SW 1271 (cell line): ENCODE data around the gene ROBO2.

Experiments used
- DNase-seq, 2 experiments: peaks; one replicate each; lab custom pipeline; 2025; lab: John Stamatoyannopoulos, UW

ROBO2 gene

GRCh38 chr3:77189258-77189657 is 149.4 kb downstream of the ROBO2 start:
- no peak for DNase-seq

GRCh38 chr3:77189684-77190083 is 149.8 kb downstream of the ROBO2 start:
- DNase-seq = no peak

GRCh38 chr3:77190374-77190773 is 150.5 kb downstream of the ROBO2 start:
- no peak for DNase-seq

- DNase-seq = no peak
These were observed 151.1 kb downstream of the ROBO2 start for GRCh38 chr3:77191014-77191413.

GRCh38 chr3:77191640-77192039 is 151.7 kb downstream of the ROBO2 start:
- no peak for DNase-seq

GRCh38 chr3:77195766-77196545 is 156.1 kb downstream of the ROBO2 start:
- no peak for DNase-seq

- no peak for DNase-seq
These were observed 157.5 kb downstream of the ROBO2 start for GRCh38 chr3:77197408-77197807.

GRCh38 chr3:77203851-77204250 is 164.0 kb downstream of the ROBO2 start:
- DNase-seq = no peak

- DNase-seq = no peak
These were observed 164.9 kb downstream of the ROBO2 start for GRCh38 chr3:77204788-77205187.

- no peak for DNase-seq
These were observed 167.9 kb downstream of the ROBO2 start for GRCh38 chr3:77207753-77208152.

GRCh38 chr3:77222701-77223100 is 182.8 kb downstream of the ROBO2 start:
- DNase-seq = no peak

- no peak for DNase-seq
These were observed 187.7 kb downstream of the ROBO2 start for GRCh38 chr3:77227567-77227966.

GRCh38 chr3:77232557-77232956 is 192.7 kb downstream of the ROBO2 start:
- DNase-seq = no peak

- DNase-seq = no peak
These were observed 194.1 kb downstream of the ROBO2 start for GRCh38 chr3:77234004-77234403.

GRCh38 chr3:77236118-77236517 is 196.2 kb downstream of the ROBO2 start:
- no peak for DNase-seq

- DNase-seq = no peak
These were observed 200.3 kb downstream of the ROBO2 start for GRCh38 chr3:77240072-77240650.

GRCh38 chr3:77242371-77242770 is 202.5 kb downstream of the ROBO2 start:
- DNase-seq = no peak

GRCh38 chr3:77244981-77245380 is 205.1 kb downstream of the ROBO2 start:
- DNase-seq = no peak

- DNase-seq = no peak
These were observed 207.2 kb downstream of the ROBO2 start for GRCh38 chr3:77247061-77247460.

- no peak for DNase-seq
These were observed 207.9 kb downstream of the ROBO2 start for GRCh38 chr3:77247817-77248216.

- DNase-seq = no peak
These were observed 208.5 kb downstream of the ROBO2 start for GRCh38 chr3:77248420-77248819.

- DNase-seq = no peak
These were observed 211.2 kb downstream of the ROBO2 start for GRCh38 chr3:77251136-77251535.

GRCh38 chr3:77254967-77255831 is 215.3 kb downstream of the ROBO2 start:
- peak in 1 of 2 experiments; percentile 4 for DNase-seq
